Thoracic aorta (tissue), 2 donors: ENCODE results near the gene AGAP2. TPM values are rescaled to one million over a fixed set of nuclear protein-coding genes. Genes with fewer than 3 reads are reported as not detected.
"Not testable (repeated sequence)": the region's sequence is repeated elsewhere in the genome, so short reads cannot be mapped to it uniquely, and the experiment has no call there.

Experiments used
- ATAC-seq: fragments of 150-250 bp; one replicate; pipeline ENCODE4 v1.8.0; 2017; ENCODE audit warnings: low read depth; ENCODE audit not compliant: insufficient number of reproducible peaks, low FRiP score
- DNase-seq: peaks from one replicate; pipeline ENCODE4 v3.0.0-alpha.2; 2020; ENCODE audit warnings: low spot score
- H3K27ac ChIP-seq, 2 donors: fragments of 200-600 bp; sonication (generic); 1 replicate in 1 of 2; 2 replicates in 1 of 2; pipeline ENCODE4 v1.5.1; 2016; ENCODE audit warnings: mild to moderate bottlenecking in 2 of 2, moderate library complexity in 2 of 2
- H3K27me3 ChIP-seq: fragments of 200-600 bp; sonication (generic); replicated peaks from 2 replicates; pipeline ENCODE4 v1.6.0; 2016; ENCODE audit warnings: mild to moderate bottlenecking; ENCODE audit not compliant: insufficient read depth
- H3K36me3 ChIP-seq: fragments of 200-600 bp; sonication (generic); one replicate; pipeline ENCODE4 v1.5.1; 2016
- H3K4me1 ChIP-seq, 2 donors: fragments of 200-600 bp; sonication (generic); 1 replicate in 1 of 2; 2 replicates in 1 of 2; pipeline versions ENCODE4 v1.5.1 to v1.6.0; 2016; ENCODE audit warnings: low read depth in 2 of 2, mild to moderate bottlenecking in 1 of 2; ENCODE audit not compliant: control insufficient read depth in 1 of 2
- H3K4me3 ChIP-seq: fragments of 200-600 bp; sonication (generic); 2 replicates; pipeline ENCODE4 v1.5.1; 2016; ENCODE audit warnings: mild to moderate bottlenecking
- H3K9me3 ChIP-seq: fragments of 200-600 bp; sonication (generic); 2 replicates; pipeline ENCODE4 v1.5.1; 2016
- total RNA-seq, 2 donors: library from RNA; depleted of rRNA; stranded (reverse); fragments of >200 nt; gene quantifications; one replicate each; pipeline versions ENCODE4 v1.1.0 to v1.2.3, GENCODE V29; 2016
- TF ChIP-seq, protein P1 (sequence below): fragments of 200-600 bp; sonication (generic); IDR thresholded peaks from one replicate; pipeline ENCODE4 v1.5.1; 2019; ENCODE audit warnings: antibody characterized with exemption

Gene AGAP2
- total RNA-seq, 2 donors from 2014 or later, result 1.2 to 3.5 TPM

DNA sequence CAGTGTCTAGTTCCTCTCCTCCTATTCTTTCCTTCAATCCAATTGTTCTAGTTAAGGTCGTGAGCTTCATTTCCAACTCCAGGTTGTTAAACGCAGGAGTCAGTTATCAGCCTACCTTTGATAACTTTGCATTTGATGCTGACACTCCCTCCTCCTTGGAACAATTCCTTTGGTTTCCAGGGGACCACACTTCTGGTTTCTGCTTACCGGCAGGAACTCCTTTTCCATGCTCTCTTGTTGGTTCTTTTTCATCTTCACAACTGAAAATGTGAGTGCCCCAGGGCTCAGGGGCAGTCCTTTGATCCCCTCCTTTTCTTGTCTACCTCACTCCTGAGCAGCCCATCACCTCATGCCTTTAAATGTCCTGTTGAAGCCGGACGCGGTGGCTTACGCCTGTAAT, 38.8 kb upstream of the AGAP2 start:
- no peak for ATAC-seq
- H3K36me3 ChIP-seq, result peaks cover 8% of the 10 kb centered on the region
- no peaks in the 10 kb centered on the region for H3K9me3 ChIP-seq

DNA sequence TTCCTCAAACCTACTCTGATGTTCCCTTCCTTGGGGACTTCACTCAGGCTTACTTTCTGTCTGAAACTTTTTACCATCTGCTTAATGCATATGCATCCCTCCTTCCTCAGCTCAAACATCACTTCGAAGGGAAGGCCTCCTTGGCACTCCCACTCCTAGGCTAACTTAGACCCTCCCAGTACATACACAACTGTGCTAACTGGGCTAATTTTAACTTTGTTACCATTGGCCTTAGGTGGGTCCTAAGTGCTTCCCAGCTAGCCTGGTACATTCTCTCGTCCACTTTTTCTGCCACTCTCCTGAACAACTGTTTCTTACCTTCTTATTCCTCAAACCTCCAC, 37.7 kb upstream of the AGAP2 start:
- peaks cover 9 to 18% of the 10 kb centered on the region in 2 donors for H3K4me1 ChIP-seq
- TF ChIP-seq, protein P1, sequence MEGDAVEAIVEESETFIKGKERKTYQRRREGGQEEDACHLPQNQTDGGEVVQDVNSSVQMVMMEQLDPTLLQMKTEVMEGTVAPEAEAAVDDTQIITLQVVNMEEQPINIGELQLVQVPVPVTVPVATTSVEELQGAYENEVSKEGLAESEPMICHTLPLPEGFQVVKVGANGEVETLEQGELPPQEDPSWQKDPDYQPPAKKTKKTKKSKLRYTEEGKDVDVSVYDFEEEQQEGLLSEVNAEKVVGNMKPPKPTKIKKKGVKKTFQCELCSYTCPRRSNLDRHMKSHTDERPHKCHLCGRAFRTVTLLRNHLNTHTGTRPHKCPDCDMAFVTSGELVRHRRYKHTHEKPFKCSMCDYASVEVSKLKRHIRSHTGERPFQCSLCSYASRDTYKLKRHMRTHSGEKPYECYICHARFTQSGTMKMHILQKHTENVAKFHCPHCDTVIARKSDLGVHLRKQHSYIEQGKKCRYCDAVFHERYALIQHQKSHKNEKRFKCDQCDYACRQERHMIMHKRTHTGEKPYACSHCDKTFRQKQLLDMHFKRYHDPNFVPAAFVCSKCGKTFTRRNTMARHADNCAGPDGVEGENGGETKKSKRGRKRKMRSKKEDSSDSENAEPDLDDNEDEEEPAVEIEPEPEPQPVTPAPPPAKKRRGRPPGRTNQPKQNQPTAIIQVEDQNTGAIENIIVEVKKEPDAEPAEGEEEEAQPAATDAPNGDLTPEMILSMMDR, result no peak
- H3K36me3 ChIP-seq, result peaks cover 8% of the 10 kb centered on the region
- ATAC-seq (no peak), DNase-seq (no peak)
- H3K27ac ChIP-seq, result no peak overlapping the region
- no peaks in the 10 kb centered on the region for H3K9me3 ChIP-seq
- H3K27me3 ChIP-seq, result no peaks in the 10 kb centered on the region
- no peak overlapping the region for H3K4me3 ChIP-seq

More for the DNA sequence above, 38.8 kb upstream of the AGAP2 start:
- Histone ChIP-seq H3K27ac (no peak overlapping the region), H3K4me3 (no peak overlapping the region), H3K27me3 (no peaks in the 10 kb centered on the region), H3K4me1 (peaks cover 9 to 18% of the 10 kb centered on the region in 2 donors)
- TF ChIP-seq, protein P1, result no peak
- DNase-seq, result no peak

DNA sequence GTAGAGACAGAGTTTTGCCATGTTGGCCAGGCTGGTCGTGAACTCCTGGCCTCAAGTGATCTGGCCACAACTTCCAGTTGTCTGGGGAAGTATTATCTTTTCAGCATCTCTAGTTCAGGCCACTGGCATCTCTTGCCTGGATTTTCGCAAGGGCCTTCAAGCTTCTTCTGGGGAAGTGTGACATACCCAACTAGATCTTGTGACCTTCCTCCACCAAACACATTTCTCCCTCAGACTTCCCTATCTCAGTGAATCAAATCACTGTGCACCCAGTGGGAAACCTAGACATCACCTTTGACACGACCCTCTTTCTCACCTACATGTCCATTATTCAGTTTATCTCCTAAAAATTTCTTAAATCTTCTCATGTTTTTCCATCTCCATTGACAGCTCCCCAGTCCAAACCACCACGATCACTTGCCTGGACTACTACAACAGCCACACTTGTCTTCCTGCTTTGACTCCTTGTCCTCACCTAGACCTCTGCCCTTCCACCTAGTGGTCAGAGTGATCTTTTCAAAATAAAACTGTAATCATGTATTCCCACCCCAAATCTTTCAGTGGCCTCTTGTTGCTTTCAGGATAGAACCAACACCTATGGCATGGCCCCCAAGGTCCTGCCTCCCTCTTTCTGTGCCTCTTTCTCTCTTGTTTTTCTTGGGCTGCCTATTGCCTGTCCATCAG, 37.2 kb upstream of the AGAP2 start:
- H3K4me1 ChIP-seq, result peaks cover 9 to 24% of the 10 kb centered on the region in 2 donors
- peaks cover 8% of the 10 kb centered on the region for H3K36me3 ChIP-seq
- no peak for ATAC-seq
- DNase-seq, result no peak
- H3K4me3 ChIP-seq, result no peak overlapping the region
- no peaks in the 10 kb centered on the region for H3K27me3 ChIP-seq
- TF ChIP-seq, protein P1, result no peak
- H3K9me3 ChIP-seq, result no peaks in the 10 kb centered on the region
- no peak overlapping the region for H3K27ac ChIP-seq

DNA sequence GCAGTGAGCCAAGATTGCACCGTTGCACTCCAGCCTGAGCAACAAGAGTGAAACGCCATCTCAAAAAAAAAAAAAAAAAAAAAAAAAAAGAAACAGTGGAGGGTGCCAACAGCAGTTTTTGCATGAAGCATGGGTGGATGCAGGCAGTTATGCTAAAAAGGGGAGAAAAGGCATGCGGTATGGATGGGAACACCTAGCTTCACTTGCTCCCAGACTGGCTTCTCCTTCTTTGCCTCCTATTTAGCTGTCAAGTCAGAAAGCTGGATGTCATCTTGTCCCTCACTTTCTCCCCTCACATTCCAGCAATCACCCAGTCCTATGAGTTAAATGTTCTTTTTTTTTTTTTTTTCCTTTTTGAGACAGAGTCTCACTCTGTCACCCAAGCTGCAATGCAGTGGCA, 36.5 kb upstream of the AGAP2 start:
- TF ChIP-seq, protein P1, result no peak
- H3K4me1 ChIP-seq, result peaks cover 9 to 24% of the 10 kb centered on the region in 2 donors
- peaks cover 8% of the 10 kb centered on the region for H3K36me3 ChIP-seq
- no peak for ATAC-seq
- no peak overlapping the region for H3K4me3 ChIP-seq
- H3K9me3 ChIP-seq, result no peaks in the 10 kb centered on the region
- no peaks in the 10 kb centered on the region for H3K27me3 ChIP-seq
- H3K27ac ChIP-seq, result no peak overlapping the region
- no peak for DNase-seq

DNA sequence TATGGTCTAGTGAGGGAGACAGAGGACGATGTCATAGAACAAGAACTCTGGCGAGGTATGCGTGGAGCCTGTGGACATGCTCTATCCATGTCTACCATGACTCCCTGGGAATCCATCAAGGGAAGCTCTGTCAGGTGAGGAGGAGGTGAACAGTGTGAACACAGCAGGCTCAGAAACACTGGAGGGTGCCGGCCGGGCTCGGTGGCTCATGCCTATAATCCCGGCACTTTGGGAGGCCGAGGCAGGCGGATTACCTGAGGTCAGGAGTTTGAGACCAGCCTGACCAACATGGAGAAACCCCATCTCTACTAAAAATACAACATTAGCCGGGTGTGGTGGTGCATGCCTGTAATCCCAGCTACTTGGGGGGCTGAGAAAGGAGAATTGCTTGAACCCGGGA, 36.1 kb upstream of the AGAP2 start:
- ATAC-seq, DNase-seq: not testable (repeated sequence)
- peaks cover 9 to 24% of the 10 kb centered on the region in 2 donors for H3K4me1 ChIP-seq

More for the DNA sequence above, 36.1 kb upstream of the AGAP2 start:
- not testable (repeated sequence) for H3K27ac ChIP-seq, H3K9me3 ChIP-seq, H3K27me3 ChIP-seq, H3K36me3 ChIP-seq, H3K4me3 ChIP-seq
